ENCODE results near the gene WNT16.
"Not testable (repeated sequence)": the region's sequence is repeated elsewhere in the genome, so short reads cannot be mapped to it uniquely, and the experiment has no call there.

Gene WNT16

DNA sequence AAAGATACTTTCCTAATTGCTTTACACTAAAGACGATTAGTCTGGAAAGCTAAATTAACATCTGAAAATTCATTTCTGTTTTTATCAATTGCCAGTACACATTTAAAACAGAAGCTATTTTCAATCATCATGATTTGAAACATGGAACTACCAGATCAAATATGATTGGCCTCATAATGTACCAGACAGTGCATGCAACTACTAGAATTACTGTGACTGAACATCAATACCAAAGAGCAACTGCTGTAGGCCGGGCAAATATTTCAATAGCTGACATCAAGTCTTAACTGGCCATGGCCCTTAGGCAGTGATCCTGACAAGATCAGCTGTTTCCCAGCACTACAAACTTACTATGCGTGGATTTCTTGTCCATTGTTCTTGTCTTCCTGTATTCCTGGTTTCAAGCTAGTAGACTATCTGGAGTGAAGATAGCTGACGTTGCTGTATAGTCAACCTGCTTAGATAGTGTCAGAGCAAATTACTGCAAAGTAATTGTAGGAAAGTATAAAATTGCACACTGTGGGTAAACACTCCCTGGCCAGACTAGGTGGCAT lies 21.7 kb upstream of the WNT16 start:
- DNase-seq, result no peak

DNA sequence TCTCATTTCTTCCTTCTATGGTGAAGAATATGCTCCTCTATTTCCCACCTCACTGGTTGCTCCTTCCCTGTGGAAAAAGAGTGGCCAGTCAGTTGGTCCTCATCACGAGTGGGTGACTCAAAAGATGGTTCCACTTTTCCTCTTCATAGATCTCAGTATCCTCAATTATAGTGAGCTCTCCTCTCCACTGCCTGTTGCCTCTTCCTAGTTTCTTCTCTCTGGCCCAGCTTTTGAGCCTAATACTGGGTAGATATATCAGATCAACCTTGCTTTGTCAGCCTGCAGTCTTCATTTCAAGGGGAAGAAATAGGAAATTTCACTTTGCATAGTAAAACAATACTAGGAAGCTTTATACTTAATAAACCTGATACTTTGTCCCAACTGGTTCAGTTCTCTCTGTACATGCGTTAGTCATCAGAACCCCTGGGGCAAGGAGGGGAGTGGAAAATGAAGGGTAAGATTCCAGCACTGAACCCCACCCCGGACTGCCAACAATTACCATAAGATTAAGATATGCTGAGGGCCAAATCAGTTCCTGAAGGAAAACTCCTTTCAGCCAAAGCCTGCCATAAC lies 15.5 kb upstream of the WNT16 start:
- no peak for DNase-seq

DNA sequence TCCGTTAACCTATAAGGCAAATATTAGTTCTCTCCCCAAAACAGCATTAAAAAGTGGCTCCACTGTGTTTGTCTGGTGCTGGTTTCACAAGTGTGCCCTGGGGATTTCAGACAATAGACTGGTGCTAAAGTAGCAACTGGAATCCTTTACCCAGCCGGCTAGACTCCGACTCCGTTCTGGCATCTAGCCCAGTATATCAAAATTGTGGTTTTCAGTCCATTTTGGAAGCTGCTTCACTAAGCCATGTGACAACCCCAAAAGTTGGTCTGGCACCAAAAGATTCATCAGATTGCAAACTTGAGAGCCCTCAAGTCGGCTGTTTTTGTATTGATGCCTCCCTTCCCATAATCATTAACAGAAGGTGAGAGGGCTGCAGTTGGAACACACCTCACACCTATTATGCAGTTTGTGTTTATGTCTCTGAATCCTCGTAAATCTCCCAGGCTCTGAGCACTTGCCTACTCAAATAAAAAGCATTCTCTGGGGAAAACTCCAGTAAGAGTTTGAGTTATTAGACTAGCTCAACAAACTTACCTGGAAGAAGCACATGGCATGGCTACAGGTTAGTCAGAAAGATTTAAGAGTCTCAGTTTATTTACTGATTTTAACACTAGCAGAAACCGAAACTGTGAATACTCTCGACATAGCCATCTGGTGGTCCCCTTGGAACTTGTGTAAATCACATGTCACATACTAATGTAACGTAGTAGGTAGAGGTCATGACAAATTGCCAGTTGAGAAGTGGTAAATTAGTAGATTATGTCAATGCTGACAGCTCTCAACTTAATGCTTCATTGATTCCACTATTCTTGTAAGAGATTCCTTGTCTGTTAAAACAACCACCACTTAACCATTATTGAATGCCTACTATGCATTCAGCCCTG lies 14.8 kb upstream of the WNT16 start:
- no peak for DNase-seq

DNA sequence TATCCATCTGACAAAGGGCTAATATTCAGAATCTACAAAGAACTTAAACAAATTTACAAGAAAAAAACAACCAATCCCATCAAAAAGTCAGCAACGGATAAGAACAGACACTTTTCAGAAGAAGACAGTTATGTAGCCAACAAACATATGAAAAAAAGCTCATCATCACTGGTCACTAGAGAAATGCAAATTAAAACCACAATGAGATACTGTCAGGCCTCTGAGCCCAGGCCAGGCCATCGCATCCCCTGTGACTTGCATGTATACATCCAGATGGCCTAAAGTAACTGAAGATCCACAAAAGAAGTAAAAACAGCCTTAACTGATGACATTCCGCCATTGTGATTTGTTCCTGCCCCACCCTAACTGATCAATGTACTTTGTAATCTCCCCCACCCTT lies 13.6 kb upstream of the WNT16 start:
- not testable (repeated sequence) for DNase-seq

DNA sequence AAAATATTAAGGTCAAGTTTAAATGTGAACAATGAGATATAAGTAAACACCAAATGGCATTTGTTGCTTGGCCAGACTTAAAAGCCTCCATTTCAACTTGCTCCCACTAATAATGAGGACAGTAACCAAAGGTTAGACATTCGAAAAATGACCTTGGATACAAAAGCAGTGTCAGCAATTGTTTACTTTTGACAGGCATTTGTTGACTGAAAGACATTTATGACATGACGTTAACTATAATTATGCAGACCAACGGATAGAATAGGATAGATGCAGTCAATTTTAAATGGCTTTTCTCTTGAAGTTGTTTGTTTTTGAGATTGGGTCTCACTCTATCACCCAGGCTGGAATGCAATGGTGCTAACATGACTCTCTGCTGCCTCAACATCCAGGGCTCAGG lies 6.3 kb upstream of the WNT16 start:
- DNase-seq, result no peak

DNA sequence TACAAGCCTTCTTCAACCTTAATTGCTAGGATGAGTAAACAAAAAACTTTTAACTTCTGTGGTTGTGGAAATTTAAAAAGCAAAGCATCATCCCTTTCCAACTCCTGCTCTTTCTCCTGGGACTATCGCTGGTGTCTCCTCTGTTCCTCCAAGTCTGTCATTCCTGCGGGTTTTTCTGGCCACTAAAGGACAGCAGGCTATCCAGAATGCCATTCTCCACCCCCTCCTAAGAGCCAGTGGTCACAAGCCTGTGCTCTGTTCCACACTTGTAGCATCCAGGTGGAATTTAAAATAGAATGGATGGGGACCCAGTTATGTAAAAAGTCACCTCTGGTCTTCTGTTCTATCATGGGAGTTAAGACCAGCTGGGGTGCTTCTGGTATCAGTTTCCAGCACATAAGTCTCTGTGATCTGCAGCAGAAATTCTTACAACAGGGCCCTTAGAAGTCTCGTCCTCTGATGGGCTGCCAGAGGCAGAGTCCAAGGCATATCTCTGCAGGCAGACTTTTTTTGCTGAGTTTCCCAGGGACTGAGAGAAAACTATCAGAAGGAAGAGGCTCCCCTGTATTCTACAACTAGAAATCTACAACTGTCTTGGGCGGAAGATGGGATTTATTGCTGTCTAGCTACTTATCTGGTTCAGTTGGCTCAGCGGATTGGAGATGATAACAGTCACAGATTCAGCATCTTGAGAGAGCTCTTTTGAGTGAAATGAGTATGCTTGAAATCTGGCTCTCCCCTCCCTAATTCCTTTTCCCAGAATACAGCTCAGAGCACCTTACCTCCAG lies 5.1 kb upstream of the WNT16 start:
- DNase-seq, result no peak

DNA sequence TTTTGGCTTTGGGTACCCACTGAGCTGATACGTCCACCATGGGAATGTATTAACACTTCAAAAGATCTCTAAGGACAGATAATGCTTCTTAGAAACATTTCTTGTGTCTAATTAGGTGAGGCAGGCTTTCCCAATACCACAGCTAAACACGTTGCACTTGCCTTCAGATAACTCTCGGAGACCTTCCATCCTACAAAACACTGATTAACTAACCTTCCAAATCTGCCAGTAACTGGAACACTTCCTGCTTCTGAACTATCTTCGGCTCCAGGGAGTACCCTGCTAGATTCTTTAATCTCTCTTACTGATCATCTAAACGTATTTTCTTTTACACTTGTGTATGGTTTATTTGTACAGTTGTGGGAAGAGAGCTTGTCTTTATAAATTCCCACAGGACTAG lies 1.1 kb upstream of the WNT16 start:
- no peak for DNase-seq

DNA sequence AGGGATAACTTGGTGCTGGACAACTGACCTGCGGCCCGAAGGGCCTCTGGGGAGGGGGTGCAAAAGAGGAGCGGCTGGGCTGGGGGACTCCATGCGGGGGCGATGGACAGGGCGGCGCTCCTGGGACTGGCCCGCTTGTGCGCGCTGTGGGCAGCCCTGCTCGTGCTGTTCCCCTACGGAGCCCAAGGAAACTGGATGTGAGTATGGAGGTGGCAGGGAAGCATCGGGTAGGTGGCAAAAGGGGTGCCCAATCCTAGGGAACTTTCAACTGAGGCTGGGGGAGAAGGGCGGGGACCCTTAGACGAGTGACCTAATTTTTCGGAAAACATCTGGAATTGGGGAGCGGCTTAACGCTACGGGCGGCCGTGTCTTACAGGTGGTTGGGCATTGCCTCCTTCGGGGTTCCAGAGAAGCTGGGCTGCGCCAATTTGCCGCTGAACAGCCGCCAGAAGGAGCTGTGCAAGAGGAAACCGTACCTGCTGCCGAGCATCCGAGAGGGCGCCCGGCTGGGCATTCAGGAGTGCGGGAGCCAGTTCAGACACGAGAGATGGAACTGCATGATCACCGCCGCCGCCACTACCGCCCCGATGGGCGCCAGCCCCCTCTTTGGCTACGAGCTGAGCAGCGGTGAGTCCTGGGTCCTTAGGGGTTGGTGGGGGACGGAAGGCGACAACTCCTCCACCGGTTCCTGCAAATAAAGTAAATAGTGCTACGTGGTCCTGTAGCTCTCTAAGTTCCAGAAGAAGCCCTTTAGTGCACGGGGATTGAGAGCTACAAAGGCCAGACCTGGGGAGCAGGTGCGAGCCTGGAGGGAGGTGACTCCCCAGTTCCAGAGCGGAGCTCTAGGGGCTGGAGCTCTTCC lies 622 bp downstream of the WNT16 start:
- no peak for DNase-seq

DNA sequence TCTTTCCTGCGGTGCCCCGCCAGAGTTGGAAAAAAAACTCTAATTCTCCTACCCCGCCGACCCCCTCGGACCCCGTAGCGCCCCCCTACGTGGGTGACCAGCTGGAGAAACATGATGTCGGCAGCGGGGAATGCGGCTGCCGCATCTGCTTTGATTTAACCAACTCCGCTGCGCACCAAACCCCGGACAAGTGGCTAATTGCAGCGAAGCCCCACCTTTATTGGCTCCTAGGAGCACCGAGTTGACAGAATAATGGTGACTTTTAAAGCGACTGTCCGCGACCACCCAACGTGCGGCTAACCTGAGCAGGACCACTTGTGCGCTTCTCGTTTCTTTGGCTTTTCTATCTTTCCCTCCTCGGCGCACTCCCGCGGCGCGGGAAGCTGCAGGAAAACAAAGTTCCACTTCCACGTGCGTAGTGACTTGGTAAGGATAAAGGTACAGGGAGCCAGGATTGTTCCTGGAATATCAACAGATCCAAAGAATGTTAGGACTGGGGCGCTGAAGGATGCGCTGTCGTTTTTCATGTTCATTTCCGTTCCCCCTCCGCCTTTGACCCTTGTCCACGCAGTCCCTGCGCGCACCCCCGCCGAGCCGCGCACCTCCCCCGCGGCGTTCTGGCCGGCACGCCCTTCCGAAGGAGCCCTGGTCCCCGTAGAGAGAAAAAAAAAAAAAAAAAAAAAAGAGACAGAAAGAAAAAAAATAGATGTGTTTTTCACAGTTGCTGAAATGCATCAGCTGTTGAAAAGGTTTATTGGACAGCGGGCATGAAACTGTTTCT lies 1.4 kb downstream of the WNT16 start:
- no peak for DNase-seq

DNA sequence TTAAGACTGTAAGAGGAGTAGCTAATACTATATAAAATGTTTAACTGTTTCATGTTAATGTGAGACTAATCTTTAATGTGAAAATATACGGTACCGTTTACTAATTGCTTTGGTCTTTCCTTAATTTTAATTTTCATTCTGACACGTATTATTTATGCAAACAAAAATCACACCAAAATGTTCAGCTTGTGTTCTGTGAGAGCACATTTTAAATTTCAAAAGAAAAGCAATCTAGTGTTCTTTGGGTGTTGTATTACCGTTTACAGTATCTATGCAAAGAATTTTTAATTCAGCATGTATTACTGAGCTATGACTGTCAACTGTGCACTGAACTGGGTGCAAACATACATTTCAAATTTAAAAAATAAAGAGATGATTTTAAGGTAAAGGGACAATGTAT lies 2.2 kb downstream of the WNT16 start:
- no peak for DNase-seq

DNA sequence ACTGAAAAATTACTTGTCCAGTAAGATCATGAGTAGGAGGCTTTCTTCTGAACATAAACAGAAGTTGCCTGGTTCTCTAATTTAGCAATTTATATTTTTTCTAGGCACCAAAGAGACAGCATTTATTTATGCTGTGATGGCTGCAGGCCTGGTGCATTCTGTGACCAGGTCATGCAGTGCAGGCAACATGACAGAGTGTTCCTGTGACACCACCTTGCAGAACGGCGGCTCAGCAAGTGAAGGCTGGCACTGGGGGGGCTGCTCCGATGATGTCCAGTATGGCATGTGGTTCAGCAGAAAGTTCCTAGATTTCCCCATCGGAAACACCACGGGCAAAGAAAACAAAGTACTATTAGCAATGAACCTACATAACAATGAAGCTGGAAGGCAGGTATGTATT lies 2.8 kb downstream of the WNT16 start:
- no peak for DNase-seq

DNA sequence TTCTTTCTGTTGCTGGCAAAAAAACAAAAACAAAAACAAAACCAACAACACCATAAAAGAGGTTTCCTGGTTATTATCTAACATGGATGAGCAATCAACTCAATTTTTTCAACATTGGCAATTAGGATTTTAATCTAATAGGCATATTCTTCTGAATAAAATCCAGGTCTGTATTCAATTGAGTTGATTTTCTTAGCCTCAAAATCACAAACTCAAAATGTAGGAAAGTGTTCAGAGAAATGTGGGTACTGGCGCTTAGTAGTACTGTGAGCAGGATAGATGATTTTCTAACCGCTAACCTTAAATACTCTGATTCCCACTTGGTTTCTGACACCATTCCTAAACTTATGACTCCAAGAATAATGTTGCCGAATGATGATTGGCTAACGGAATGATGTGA lies 5.6 kb downstream of the WNT16 start:
- no peak for DNase-seq

DNA sequence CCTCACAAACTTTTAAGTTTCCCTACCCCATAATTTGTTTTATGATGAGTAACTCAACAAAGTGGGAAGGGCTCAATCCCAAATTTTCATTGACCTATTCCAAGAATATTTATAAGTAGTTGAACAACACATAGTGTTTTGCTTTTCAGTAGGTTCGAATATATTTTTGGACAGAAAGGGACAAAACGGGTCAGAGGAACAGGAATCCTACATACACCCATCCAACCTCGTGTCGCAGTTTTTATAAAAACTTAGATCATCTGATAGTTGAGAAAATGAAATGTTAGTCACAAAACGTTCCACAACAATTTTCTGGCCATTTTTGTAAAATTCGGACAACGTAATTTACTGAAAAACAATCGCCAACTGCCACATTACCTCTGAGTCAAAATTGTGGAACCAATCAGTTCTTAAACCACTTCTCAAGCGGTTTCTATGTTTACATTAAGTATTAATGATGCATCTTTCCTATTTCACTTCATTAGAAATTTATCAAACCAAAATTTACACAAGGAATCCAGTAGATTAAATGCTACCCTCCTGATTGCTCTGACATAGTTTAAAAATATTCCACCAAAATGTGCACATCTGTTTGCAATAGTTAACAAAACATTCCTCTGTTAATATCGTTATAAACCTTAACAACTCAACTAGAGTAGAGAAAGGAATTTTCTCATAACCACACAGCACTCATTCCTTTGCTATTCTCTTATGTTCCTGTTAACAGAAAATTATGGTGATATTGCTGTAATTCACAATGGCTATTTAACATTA lies 6.3 kb downstream of the WNT16 start:
- DNase-seq, result no peak

DNA sequence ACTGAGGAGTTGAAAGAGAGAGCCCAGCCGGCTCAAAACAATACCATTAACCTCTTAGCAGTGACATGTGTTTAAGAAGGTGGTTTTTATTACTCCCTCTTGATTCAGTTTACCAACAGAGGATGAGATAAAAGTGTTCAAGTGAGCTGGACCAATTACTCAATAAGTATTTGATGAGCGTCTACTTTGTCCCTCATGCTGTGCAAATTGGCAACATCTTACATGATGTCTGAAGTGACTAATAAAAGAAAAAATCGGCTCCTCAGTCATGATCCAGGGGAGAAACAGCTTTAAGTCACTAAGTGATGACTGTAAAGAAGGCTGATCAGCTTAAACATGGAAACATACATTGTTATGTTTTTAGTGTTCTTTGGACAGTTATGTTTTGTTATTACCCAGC lies 7.8 kb downstream of the WNT16 start:
- no peak for DNase-seq

DNA sequence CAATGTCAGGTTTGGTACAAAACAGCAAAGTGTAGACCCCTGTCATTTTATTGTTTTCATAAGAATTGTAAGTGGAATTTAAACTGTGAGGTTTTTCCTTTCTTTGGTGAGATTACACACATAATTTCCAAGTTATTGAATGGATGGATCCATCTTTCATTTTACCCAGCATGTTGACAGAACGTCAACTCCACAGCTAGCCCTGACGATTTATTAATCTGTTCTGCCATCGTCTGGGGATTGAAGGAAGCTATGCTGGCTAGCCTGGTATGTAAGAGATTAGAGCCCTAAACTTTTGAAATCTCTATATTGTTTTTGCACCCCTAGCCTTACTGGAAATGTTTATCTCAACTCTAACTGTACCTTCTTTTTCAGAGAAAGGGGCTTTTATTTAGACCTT lies 8.6 kb downstream of the WNT16 start:
- DNase-seq, result no peak

DNA sequence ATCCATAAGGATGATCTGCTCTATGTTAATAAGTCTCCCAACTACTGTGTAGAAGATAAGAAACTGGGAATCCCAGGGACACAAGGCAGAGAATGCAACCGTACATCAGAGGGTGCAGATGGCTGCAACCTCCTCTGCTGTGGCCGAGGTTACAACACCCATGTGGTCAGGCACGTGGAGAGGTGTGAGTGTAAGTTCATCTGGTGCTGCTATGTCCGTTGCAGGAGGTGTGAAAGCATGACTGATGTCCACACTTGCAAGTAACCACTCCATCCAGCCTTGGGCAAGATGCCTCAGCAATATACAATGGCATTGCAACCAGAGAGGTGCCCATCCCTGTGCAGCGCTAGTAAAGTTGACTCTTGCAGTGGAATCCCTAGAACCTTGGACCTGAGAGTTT lies 10.3 kb downstream of the WNT16 start:
- no peak for DNase-seq

DNA sequence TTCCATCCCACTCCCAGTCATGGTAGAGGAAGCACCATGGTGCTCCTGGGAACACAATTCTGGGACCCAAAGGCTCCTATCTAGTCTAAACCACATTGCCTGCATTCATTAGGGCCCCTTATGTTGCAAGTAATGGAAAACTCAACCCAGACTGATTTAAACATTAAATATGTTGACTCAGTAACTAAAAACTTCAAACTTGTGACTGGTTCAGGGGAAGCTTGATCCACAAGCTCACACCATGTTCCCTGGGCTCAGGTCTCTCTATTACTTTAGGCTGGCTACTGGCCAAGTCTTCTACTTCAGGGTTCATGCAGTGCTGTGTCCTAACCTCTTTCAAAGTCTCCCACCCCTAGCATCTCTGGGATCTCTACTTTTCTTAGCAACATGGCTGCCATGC lies 13.1 kb downstream of the WNT16 start:
- no peak for DNase-seq

DNA sequence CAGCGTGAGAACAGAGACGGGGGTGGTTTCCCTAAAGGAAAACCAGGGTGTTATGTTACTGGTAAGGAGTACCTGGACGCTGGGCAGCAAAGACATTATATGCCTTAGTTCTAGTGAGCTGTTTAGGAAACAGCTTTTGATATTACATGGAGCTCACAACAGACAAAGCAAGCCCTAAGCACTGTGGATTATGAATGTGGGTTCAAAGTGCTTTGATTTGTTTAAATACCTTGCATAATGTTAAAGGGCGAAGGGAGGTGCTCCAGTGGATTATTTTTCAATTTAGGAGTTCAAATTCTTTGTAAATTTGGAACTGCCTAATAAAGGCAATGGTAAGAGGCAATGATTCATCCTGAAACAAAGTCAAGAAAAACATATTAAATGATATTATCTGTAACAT lies 13.8 kb downstream of the WNT16 start:
- no peak for DNase-seq

DNA sequence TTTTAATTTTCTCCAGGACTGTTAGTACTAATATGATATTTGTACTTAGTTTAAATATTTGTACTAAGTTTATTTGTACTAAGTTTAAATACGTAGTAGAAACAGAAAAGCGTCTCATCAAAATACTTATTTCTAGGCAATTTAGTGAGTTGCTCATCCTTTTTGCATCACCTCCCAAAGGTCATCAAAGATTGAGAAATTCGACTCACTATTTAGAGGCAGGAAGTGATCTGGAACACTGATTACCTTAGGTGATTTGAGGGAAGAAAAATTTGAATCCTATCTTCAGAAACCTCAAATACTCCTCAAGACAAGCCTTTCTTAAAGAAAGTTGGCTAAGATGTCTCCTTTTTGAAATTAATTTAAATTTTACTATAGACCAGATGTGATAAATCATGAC lies 14.5 kb downstream of the WNT16 start:
- no peak for DNase-seq

DNA sequence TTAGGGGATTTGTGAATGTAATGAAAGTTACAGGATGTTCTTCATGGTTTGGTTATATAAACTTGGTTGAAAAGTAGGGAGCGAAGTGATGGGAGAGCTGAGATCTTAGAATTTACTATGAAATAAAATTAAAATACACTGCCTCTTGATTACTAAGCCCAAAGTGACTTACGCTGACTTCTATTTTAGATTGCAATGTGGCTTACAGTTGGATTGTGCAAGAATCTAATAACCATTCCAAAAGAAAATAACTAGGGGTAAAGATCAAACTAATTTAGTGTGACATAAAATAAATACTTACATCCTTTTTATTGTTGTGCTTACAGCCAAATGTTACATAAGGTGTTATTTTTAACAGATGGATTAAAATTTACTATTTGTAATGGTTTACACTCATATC lies 15.3 kb downstream of the WNT16 start:
- no peak for DNase-seq

DNA sequence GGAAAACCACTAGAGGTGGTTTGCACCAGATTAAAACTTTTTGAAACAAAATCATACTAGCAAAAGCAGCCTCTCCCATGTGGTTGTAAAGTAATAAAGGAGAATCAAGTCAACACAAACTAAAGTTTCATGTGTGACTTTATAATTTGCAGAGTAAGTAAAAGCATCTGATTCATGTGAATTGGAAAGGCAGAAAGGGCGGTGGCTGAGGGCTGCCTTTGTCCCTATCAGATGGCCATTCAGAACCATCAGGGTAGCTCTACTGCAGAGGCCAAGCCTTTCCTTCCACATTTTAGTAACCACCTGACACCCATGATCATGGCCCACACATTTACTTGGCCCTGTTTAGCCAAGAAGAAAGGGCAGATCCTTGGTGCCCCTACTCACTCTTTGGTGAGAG lies 15.7 kb downstream of the WNT16 start:
- no peak for DNase-seq

Measured in effector CD4-positive, alpha-beta T cell (primary cell).